ENCODE measurements around the gene KIF5C.

Gene KIF5C

DNA sequence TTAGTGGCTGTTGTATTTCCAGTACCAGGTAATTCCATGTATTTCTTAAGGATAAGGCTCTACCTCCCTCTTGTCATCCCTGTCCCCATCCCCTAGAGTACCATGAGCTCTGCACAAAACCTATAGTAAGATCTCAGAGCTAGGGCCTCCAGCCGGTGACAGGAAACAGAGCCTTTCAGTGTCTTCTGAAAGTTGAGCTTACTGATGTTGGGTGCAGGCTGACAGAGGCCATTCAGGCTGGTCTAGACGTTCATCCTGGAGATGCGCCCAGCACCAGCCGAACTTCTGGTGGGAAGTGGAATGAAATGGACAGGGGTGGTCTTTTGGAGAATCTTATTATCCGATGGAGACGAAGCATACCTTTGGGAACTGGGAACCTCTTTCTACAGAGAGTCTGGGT is 146.7 kb downstream of the KIF5C start:
- Histone ChIP-seq H3K4me1 (ENCODE audit: control insufficient read depth in 5 of 5, insufficient read depth in 5 of 5, low read length in 5 of 5) (peaks cover 0 to 9% (median 3%) of the 10 kb centered on the region in 5 donors), H3K36me3 (ENCODE audit: control insufficient read depth in 5 of 5, insufficient read depth in 5 of 5, low read length in 5 of 5) (no peaks in the 10 kb centered on the region), H3K27ac (ENCODE audit: low read depth, low read length) (no peak overlapping the region), H3K4me3 (ENCODE audit: low read depth in 1 of 5, low read length in 5 of 5) (no peak overlapping the region), H3K27me3 (ENCODE audit: control insufficient read depth in 5 of 5, insufficient read depth in 4 of 5, low read length in 5 of 5) (no peaks in the 10 kb centered on the region), H3K9ac (ENCODE audit: low read length in 5 of 5) (no peak overlapping the region), H3K9me3 (ENCODE audit: control insufficient read depth in 5 of 5, low read length in 5 of 5) (no peaks in the 10 kb centered on the region)

DNA sequence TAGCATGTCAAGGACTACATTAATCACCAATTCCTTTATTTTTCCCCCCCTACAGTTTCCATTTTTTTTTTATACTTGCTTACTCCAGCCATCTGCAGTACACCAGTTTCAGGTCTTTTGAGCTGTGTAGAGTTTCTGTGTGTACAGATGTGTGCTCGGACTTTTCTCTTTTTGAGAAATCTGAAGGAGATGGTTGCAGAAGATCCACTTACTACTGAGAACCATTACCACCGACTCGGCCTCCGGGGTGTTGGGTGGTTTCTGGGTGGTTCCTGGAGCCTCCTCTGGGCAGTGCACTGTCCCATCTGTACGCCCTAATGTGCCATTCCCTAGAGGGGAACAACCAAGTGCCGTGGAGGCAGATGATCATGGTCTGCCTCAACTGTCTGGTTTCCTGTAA is 148.1 kb downstream of the KIF5C start:
- Histone ChIP-seq H3K27me3 (ENCODE audit: control insufficient read depth in 5 of 5, insufficient read depth in 4 of 5, low read length in 5 of 5) (peaks cover 0 to 4% (median 0%) of the 10 kb centered on the region in 5 donors), H3K36me3 (ENCODE audit: control insufficient read depth in 5 of 5, insufficient read depth in 5 of 5, low read length in 5 of 5) (no peaks in the 10 kb centered on the region), H3K9ac (ENCODE audit: low read length in 5 of 5) (no peak overlapping the region), H3K4me1 (ENCODE audit: control insufficient read depth in 5 of 5, insufficient read depth in 5 of 5, low read length in 5 of 5) (peaks cover 0 to 9% (median 0%) of the 10 kb centered on the region in 5 donors), H3K9me3 (ENCODE audit: control insufficient read depth in 5 of 5, low read length in 5 of 5) (no peaks in the 10 kb centered on the region), H3K27ac (ENCODE audit: low read depth, low read length) (no peak overlapping the region), H3K4me3 (ENCODE audit: low read depth in 1 of 5, low read length in 5 of 5) (no peak overlapping the region)

DNA sequence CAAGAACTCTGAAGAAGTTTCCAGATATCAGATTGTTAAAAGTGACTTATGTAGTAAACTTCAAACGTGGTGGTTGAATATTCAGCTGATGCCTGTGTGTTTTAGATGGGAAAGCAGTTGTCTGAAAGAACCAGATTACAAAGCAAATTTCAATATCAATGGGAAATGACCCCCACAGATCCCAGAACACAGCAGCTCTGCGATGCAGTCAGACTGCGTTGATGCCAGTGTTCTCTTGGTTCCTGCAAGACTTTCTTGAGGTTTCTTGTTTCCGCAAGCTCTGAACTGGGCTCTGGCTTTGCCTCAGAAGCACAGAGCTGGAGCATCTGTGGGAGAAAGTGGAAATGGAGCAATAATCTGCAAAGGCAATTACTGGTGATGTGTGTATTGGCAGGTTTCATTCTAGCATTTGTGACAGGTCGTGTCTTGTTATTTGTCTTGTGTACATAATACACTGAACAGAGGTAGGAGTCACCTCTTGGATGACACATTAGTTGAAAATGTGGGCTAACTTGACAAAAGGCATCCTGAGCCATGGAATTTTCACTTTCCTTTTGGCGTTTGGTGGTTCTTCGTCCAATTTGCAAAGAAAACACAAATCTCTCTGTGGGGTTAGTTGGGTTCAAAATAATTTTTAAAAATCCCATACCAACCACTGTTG is 152.7 kb downstream of the KIF5C start:
- no peaks in the 10 kb centered on the region for H3K9me3 ChIP-seq (ENCODE audit: control insufficient read depth in 5 of 5, low read length in 5 of 5)
- peaks cover 0 to 20% (median 14%) of the 10 kb centered on the region in 5 donors for H3K27me3 ChIP-seq (ENCODE audit: control insufficient read depth in 5 of 5, insufficient read depth in 4 of 5, low read length in 5 of 5)
- H3K4me3 ChIP-seq (ENCODE audit: low read depth in 1 of 5, low read length in 5 of 5) = no peak overlapping the region
- H3K36me3 ChIP-seq (ENCODE audit: control insufficient read depth in 5 of 5, insufficient read depth in 5 of 5, low read length in 5 of 5) = no peaks in the 10 kb centered on the region
- no peak overlapping the region for H3K9ac ChIP-seq (ENCODE audit: low read length in 5 of 5)
- peaks cover 0 to 9% (median 0%) of the 10 kb centered on the region in 5 donors for H3K4me1 ChIP-seq (ENCODE audit: control insufficient read depth in 5 of 5, insufficient read depth in 5 of 5, low read length in 5 of 5)
- no peak overlapping the region for H3K27ac ChIP-seq (ENCODE audit: low read depth, low read length)

DNA sequence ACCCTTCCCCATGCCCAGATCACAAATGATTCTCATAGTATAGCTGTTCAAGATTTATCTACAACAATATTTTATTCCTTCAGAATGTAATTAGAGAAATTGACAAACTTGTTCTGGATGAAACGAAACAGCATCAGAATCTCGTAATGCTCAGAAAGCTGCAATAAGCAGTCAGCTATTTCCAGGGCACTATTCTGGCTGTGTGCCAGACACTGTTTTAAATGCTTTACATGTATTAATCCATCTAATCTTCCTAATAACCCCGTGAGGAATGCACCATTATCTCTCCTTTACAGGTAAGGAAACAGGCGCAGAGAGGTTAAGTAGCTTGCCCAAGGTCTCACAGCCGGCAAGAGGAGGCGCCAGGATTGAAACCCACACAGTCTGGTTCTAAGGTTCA is 153.3 kb downstream of the KIF5C start:
- Histone ChIP-seq H3K27ac (ENCODE audit: low read depth, low read length) (no peak overlapping the region), H3K4me1 (ENCODE audit: control insufficient read depth in 5 of 5, insufficient read depth in 5 of 5, low read length in 5 of 5) (peaks cover 0 to 9% (median 0%) of the 10 kb centered on the region in 5 donors), H3K9me3 (ENCODE audit: control insufficient read depth in 5 of 5, low read length in 5 of 5) (no peaks in the 10 kb centered on the region), H3K4me3 (ENCODE audit: low read depth in 1 of 5, low read length in 5 of 5) (no peak overlapping the region), H3K9ac (ENCODE audit: low read length in 5 of 5) (no peak overlapping the region), H3K36me3 (ENCODE audit: control insufficient read depth in 5 of 5, insufficient read depth in 5 of 5, low read length in 5 of 5) (no peaks in the 10 kb centered on the region), H3K27me3 (ENCODE audit: control insufficient read depth in 5 of 5, insufficient read depth in 4 of 5, low read length in 5 of 5) (peaks cover 0 to 25% (median 14%) of the 10 kb centered on the region in 5 donors)

DNA sequence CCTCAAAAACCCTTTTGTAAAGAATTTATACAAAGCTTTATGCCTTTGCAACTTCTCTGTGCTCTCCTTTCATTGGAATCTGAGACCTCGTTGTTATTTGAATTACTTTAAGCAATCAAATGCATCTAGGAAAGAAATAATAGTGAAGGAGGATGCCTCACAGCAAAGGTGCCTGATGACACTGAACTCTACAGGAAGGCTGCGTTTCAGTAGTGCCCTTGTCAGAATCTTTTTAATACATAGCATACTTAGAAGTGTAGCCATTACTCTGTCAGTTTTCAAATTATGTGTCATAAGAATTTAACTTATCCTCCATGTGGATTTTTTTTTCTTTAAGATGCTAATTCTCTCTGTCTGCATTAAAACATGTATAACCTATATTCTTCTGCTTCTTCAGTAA is 153.9 kb downstream of the KIF5C start:
- no peak overlapping the region for H3K4me3 ChIP-seq (ENCODE audit: low read depth in 1 of 5, low read length in 5 of 5)
- no peaks in the 10 kb centered on the region for H3K9me3 ChIP-seq (ENCODE audit: control insufficient read depth in 5 of 5, low read length in 5 of 5)
- H3K27me3 ChIP-seq (ENCODE audit: control insufficient read depth in 5 of 5, insufficient read depth in 4 of 5, low read length in 5 of 5) = peaks cover 0 to 27% (median 14%) of the 10 kb centered on the region in 5 donors
- peaks cover 0 to 9% (median 0%) of the 10 kb centered on the region in 5 donors for H3K4me1 ChIP-seq (ENCODE audit: control insufficient read depth in 5 of 5, insufficient read depth in 5 of 5, low read length in 5 of 5)
- H3K27ac ChIP-seq (ENCODE audit: low read depth, low read length) = no peak overlapping the region
- no peak overlapping the region for H3K9ac ChIP-seq (ENCODE audit: low read length in 5 of 5)
- H3K36me3 ChIP-seq (ENCODE audit: control insufficient read depth in 5 of 5, insufficient read depth in 5 of 5, low read length in 5 of 5) = no peaks in the 10 kb centered on the region

DNA sequence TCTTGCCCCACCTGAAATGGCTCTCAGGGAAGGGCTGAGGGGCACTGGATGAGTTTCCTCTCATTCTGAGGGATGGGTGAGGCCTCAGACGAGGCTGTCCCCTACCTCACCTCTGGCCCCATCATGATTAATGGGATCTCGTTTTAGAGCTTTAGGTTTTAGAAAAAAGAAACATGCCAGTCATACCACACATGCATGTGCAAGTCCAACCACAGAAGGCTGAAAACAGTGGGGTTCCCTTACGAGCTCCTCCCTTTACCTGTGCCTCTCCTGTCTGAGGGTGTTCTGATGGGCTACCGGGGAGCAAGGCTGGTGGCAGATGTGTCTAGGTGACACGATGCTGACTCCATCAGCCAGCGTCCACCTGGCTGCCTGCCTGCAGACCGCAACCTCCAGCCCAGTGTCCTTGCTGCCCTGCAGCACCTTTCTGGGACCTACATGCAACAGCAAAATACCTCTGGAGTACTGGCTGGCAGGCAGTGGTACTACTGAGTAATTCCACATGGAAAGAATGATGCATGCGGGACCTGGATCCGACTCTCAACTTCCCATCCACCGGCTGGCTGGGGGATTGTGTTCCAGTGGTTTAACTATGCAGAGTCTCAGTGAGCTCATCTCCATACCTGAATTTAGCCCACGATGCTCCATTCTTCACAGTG is 154.4 kb downstream of the KIF5C start:
- Histone ChIP-seq H3K36me3 (ENCODE audit: control insufficient read depth in 5 of 5, insufficient read depth in 5 of 5, low read length in 5 of 5) (no peaks in the 10 kb centered on the region), H3K4me1 (ENCODE audit: control insufficient read depth in 5 of 5, insufficient read depth in 5 of 5, low read length in 5 of 5) (peaks cover 0 to 5% (median 0%) of the 10 kb centered on the region in 5 donors), H3K4me3 (ENCODE audit: low read depth in 1 of 5, low read length in 5 of 5) (no peak overlapping the region), H3K27me3 (ENCODE audit: control insufficient read depth in 5 of 5, insufficient read depth in 4 of 5, low read length in 5 of 5) (peaks cover 0 to 28% (median 14%) of the 10 kb centered on the region in 5 donors), H3K27ac (ENCODE audit: low read depth, low read length) (no peak overlapping the region), H3K9me3 (ENCODE audit: control insufficient read depth in 5 of 5, low read length in 5 of 5) (no peaks in the 10 kb centered on the region), H3K9ac (ENCODE audit: low read length in 5 of 5) (no peak overlapping the region)

DNA sequence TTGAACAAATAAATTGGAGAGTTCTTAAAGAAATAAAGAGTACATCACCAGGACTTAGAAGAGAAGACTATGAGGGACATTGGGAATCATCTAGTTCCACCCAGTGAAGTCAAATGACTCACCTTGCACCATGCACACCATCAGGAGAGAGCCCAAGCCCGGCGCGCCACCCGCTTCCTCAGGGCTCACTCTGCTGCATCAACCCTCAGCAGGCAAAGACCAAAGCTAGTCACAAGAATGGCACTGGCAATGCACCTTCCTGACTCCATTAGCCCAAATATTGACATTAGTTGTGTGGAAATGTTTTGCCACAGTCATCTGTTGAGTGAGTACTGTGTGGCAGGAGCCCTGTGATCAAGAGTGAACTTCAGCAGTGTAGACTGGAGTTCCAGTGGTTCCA is 156.4 kb downstream of the KIF5C start:
- Histone ChIP-seq H3K27ac (ENCODE audit: low read depth, low read length) (no peak overlapping the region), H3K27me3 (ENCODE audit: control insufficient read depth in 5 of 5, insufficient read depth in 4 of 5, low read length in 5 of 5) (peaks cover 0 to 33% (median 17%) of the 10 kb centered on the region in 5 donors), H3K4me1 (ENCODE audit: control insufficient read depth in 5 of 5, insufficient read depth in 5 of 5, low read length in 5 of 5) (no peaks in the 10 kb centered on the region), H3K9ac (ENCODE audit: low read length in 5 of 5) (no peak overlapping the region), H3K36me3 (ENCODE audit: control insufficient read depth in 5 of 5, insufficient read depth in 5 of 5, low read length in 5 of 5) (no peaks in the 10 kb centered on the region), H3K9me3 (ENCODE audit: control insufficient read depth in 5 of 5, low read length in 5 of 5) (no peaks in the 10 kb centered on the region), H3K4me3 (ENCODE audit: low read depth in 1 of 5, low read length in 5 of 5) (no peak overlapping the region)

DNA sequence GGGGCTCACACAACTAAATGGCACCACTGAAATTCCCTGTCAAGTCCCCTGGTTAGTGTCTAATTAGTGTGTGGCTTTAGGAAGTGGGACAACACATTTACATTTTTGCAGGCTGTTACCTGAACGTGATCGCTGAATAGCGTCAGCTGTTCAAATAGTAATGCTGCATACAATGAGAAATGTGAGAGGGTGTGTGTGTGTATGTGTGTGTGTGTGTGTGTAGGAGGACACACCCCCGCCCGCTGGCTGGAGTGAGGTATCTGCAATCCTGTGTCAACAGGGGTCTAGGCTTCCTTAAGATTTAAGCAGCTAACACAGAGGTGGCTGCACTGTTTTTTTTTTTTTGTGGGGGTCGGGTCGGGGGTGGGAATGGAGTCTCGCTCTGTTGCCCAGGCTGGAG is 158.7 kb downstream of the KIF5C start:
- Histone ChIP-seq H3K4me3 (ENCODE audit: low read depth in 1 of 5, low read length in 5 of 5) (no peak overlapping the region), H3K27ac (ENCODE audit: low read depth, low read length) (no peak overlapping the region), H3K4me1 (ENCODE audit: control insufficient read depth in 5 of 5, insufficient read depth in 5 of 5, low read length in 5 of 5) (peaks cover 0 to 6% (median 0%) of the 10 kb centered on the region in 5 donors), H3K27me3 (ENCODE audit: control insufficient read depth in 5 of 5, insufficient read depth in 4 of 5, low read length in 5 of 5) (peaks cover 15 to 40% (median 31%) of the 10 kb centered on the region in 5 donors), H3K36me3 (ENCODE audit: control insufficient read depth in 5 of 5, insufficient read depth in 5 of 5, low read length in 5 of 5) (no peaks in the 10 kb centered on the region), H3K9me3 (ENCODE audit: control insufficient read depth in 5 of 5, low read length in 5 of 5) (no peaks in the 10 kb centered on the region), H3K9ac (ENCODE audit: low read length in 5 of 5) (no peak overlapping the region)

DNA sequence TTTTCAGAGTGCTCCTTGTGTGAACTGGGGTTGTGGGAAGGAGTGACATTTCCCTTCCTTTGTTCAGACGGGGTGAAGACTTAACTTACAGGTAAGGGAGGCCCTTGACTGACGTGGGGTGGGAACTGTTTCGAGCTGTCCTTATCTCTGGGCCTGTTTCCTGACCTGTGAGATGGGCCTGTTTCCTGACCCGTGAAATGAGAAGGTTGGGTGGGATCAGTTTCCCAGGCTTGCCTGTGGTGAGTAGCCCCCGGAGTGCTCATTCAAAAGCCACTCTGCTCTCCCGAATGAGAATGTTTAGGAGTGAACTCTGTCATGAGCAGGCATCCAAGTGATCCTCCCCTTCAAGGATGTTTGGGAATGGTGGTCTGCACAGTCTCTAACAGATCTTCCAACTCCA is 159.4 kb downstream of the KIF5C start:
- Histone ChIP-seq H3K27ac (ENCODE audit: low read depth, low read length) (no peak overlapping the region), H3K9me3 (ENCODE audit: control insufficient read depth in 5 of 5, low read length in 5 of 5) (no peaks in the 10 kb centered on the region), H3K9ac (ENCODE audit: low read length in 5 of 5) (no peak overlapping the region), H3K27me3 (ENCODE audit: control insufficient read depth in 5 of 5, insufficient read depth in 4 of 5, low read length in 5 of 5) (peaks cover 17 to 39% (median 34%) of the 10 kb centered on the region in 5 donors), H3K4me3 (ENCODE audit: low read depth in 1 of 5, low read length in 5 of 5) (no peak overlapping the region), H3K4me1 (ENCODE audit: control insufficient read depth in 5 of 5, insufficient read depth in 5 of 5, low read length in 5 of 5) (peaks cover 0 to 11% (median 3%) of the 10 kb centered on the region in 5 donors), H3K36me3 (ENCODE audit: control insufficient read depth in 5 of 5, insufficient read depth in 5 of 5, low read length in 5 of 5) (no peaks in the 10 kb centered on the region)

DNA sequence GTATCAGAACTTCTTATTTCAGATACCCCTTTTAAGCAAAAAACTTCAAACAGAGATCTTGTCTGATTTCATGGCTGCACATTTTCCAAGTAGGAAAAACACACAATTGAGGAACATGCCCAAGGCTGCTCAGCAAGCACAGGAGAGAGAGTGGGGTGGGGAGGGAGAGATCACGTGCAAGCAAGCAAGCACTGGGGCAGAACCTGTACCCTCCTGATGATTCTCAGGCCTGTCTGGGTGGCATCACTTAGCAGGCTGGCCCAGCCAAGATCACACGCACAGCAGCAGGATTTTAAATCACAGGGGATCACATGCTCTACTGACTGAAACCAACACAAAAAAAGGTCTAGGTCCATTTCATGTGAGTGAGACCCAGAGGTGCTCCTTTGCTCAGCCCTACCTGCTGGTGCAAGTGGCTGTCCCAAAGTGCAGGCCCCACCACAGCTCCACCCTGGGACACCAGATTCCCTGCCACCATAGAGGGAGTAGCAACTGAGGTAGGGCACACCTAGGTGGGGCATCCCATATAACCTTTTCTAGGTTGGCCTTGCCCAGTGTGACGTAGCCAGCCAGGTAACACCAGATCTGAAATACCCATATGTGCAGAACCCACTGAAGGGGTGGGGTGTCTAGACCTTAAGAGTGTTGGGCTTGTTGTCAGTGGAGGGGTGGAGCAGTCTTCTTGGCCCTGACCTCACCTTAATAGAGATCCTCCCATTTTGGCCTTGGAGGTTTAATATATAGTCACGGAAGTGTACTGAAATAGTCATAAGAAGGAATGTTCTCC is 161.7 kb downstream of the KIF5C start:
- no peaks in the 10 kb centered on the region for H3K9me3 ChIP-seq (ENCODE audit: control insufficient read depth in 5 of 5, low read length in 5 of 5)
- H3K27me3 ChIP-seq (ENCODE audit: control insufficient read depth in 5 of 5, insufficient read depth in 4 of 5, low read length in 5 of 5) = peaks cover 17 to 36% (median 25%) of the 10 kb centered on the region in 5 donors
- no peaks in the 10 kb centered on the region for H3K36me3 ChIP-seq (ENCODE audit: control insufficient read depth in 5 of 5, insufficient read depth in 5 of 5, low read length in 5 of 5)
- H3K27ac ChIP-seq (ENCODE audit: low read depth, low read length) = no peak overlapping the region
- no peak overlapping the region for H3K9ac ChIP-seq (ENCODE audit: low read length in 5 of 5)
- no peak overlapping the region for H3K4me3 ChIP-seq (ENCODE audit: low read depth in 1 of 5, low read length in 5 of 5)
- H3K4me1 ChIP-seq (ENCODE audit: control insufficient read depth in 5 of 5, insufficient read depth in 5 of 5, low read length in 5 of 5) = peaks cover 0 to 11% (median 3%) of the 10 kb centered on the region in 5 donors

All from subcutaneous abdominal adipose tissue (tissue), 5 donors.